Esophagus muscularis mucosa (tissue), 4 donors: ENCODE results near the gene VSIG10L. TPM values are rescaled to one million over a fixed set of nuclear protein-coding genes. Genes with fewer than 3 reads are reported as not detected.

ENCODE experiments used
- DNase-seq: peaks from one replicate; pipeline ENCODE4 v3.0.0-alpha.2; 2017; ENCODE audit errors: extremely low spot score
- H3K27ac ChIP-seq, 4 donors: fragments of 200-600 bp; sonication (generic); replicated peaks in 1 of 4; 1 replicate in 3 of 4; 2 replicates in 1 of 4; pipeline ENCODE4 v1.5.1; 2016 to 2019; ENCODE audit warnings: mild to moderate bottlenecking in 1 of 4
- H3K27me3 ChIP-seq, 4 donors: fragments of 200-600 bp; sonication (generic); one replicate each; pipeline versions ENCODE4 v1.5.1 to v1.6.0; 2016 to 2019
- H3K36me3 ChIP-seq, 4 donors: fragments of 200-600 bp; sonication (generic); one replicate each; pipeline ENCODE4 v1.5.1; 2016 to 2019
- H3K4me1 ChIP-seq, 4 donors: fragments of 200-600 bp; sonication (generic); one replicate each; pipeline ENCODE4 v1.5.1; 2016 to 2019
- H3K4me3 ChIP-seq, 4 donors: fragments of 200-600 bp; sonication (generic); 1 replicate in 2 of 4; 2 replicates in 2 of 4; pipeline ENCODE4 v1.5.1; 2016 to 2019; ENCODE audit warnings: mild to moderate bottlenecking in 4 of 4, moderate library complexity in 1 of 4
- H3K9me3 ChIP-seq, 4 donors: fragments of 200-600 bp; sonication (generic); 1 replicate in 3 of 4; 2 replicates in 1 of 4; pipeline ENCODE4 v1.5.1; 2016 to 2019
- EP300 ChIP-seq: sonication (generic); formaldehyde crosslinking; IDR thresholded peaks from one replicate; pipeline ENCODE4 v1.6.1; 2017; ENCODE audit warnings: antibody characterized with exemption
- POLR2A ChIP-seq: fragments of 450-650 bp; IDR thresholded peaks from one replicate; pipeline ENCODE4 v1.6.1; 2017; ENCODE audit warnings: antibody characterized with exemption, moderate library complexity, mild to moderate bottlenecking, low read depth
- POLR2AphosphoS5 ChIP-seq, 2 donors: sonication (generic); formaldehyde crosslinking; IDR thresholded peaks; one replicate each; pipeline ENCODE4 v1.6.1; 2017; ENCODE audit warnings: antibody characterized with exemption in 2 of 2
- WGBS: methylation state at CpG from one replicate; pipeline ENCODE4 v1.1.5; 2018; 5-methylcytosine and 5-hydroxymethylcytosine counted together
- intact Hi-C: fragments of 100-400 bp; cut with DNase I; formaldehyde crosslinking; loops from one replicate; pipeline ENCODE4 v1.15.1; 2023
- total RNA-seq, 4 donors: library from RNA; depleted of rRNA; stranded (reverse); fragments of >200 nt; gene quantifications; one replicate each; pipeline versions ENCODE4 v1.1.0 to v1.2.1, GENCODE V29; 2016
- TF ChIP-seq, protein P1 (sequence below), 3 experiments: fragments of 200-600 bp in 2 of 3; fragments of 450-650 bp in 1 of 3; sonication (generic) in 2 of 3; IDR thresholded peaks; one replicate each; pipeline ENCODE4 v1.5.1; 2017 to 2019; ENCODE audit warnings: antibody characterized with exemption in 3 of 3, mild to moderate bottlenecking in 2 of 3, moderate library complexity in 1 of 3

VSIG10L gene
- total RNA-seq, 4 donors from 2014 or later, result 1.3 to 3.4 (median 2.2) TPM

DNA sequence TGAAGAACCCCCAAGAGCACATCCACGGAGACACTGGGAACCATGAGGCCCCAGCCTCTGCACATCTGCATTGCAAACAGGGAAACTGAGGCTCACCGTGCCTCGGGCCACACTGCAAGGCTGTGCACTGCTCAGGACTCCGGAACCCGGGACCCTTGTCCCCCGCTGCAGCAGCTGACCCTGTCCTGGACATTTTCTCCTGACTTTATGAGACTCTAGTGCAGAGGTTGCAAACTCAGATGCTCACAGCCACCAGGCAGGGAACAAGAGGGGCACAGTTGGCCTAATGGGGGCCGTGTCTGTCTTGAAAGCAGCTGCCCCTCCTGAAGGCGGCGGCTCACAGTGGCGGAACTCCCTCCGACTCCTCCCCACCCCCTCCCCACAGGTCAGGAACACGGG, 47.0 kb downstream of the VSIG10L start:
- WGBS, result 61% methylated on average over 12 of the region's 12 CpGs
- Histone ChIP-seq H3K27me3 (peaks cover 0 to 79% (median 5%) of the 10 kb centered on the region in 4 donors), H3K27ac (no peak overlapping the region), H3K4me1 (no peaks in the 10 kb centered on the region), H3K9me3 (peaks cover 0 to 12% (median 2%) of the 10 kb centered on the region in 4 donors), H3K36me3 (no peaks in the 10 kb centered on the region), H3K4me3 (no peak overlapping the region)
- no peak for TF ChIP-seq EP300
- no peak for TF ChIP-seq POLR2AphosphoS5 (IDR thresholded peaks at IDR 0.05)
- TF ChIP-seq POLR2A, result no peak
- TF ChIP-seq, protein P1, sequence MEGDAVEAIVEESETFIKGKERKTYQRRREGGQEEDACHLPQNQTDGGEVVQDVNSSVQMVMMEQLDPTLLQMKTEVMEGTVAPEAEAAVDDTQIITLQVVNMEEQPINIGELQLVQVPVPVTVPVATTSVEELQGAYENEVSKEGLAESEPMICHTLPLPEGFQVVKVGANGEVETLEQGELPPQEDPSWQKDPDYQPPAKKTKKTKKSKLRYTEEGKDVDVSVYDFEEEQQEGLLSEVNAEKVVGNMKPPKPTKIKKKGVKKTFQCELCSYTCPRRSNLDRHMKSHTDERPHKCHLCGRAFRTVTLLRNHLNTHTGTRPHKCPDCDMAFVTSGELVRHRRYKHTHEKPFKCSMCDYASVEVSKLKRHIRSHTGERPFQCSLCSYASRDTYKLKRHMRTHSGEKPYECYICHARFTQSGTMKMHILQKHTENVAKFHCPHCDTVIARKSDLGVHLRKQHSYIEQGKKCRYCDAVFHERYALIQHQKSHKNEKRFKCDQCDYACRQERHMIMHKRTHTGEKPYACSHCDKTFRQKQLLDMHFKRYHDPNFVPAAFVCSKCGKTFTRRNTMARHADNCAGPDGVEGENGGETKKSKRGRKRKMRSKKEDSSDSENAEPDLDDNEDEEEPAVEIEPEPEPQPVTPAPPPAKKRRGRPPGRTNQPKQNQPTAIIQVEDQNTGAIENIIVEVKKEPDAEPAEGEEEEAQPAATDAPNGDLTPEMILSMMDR (IDR thresholded peaks at IDR 0.05), result no peak
- DNase-seq, result no peak
- intact Hi-C loops, result no loop called here

DNA sequence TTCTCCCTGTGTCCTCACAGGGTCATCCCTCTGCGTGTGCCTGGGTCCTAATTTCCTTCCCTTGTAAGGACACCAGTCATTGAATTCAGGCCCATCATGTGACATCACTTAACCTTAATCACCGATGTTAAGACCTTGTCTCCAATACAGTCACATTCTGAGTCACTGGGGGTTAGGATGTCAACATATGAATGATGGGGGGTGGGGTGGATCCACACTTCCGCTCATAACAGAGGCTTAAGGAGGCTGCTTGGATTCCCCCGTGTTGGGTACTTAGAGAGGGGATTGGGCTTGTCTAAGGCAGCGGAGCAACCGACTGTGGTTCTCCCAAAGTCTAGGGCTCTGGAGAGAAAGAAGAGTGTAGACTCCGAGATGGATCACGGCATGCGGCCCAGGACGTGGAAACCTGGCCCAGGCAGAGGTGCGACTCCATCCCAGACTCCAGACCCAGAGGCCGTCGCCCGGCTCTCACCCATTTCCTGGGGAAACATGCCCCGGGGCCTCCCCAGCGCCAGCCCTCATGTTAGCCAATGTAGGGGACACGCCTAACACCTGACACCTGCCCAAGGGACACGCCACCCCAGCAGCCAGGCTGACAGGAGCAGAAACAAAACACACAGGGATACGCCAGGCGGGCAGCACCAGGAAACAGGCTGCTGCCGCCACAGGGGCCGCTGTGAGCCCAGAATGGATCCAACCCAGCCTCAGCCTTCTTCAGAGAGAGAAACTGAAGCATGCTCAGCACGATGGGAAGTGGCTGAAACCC, 47.5 kb downstream of the VSIG10L start:
- 76% methylated on average over 23 of the region's 23 CpGs for WGBS
- intact Hi-C loops, result no loop called here
- H3K27me3 ChIP-seq, result peaks cover 0 to 74% (median 5%) of the 10 kb centered on the region in 4 donors

DNA sequence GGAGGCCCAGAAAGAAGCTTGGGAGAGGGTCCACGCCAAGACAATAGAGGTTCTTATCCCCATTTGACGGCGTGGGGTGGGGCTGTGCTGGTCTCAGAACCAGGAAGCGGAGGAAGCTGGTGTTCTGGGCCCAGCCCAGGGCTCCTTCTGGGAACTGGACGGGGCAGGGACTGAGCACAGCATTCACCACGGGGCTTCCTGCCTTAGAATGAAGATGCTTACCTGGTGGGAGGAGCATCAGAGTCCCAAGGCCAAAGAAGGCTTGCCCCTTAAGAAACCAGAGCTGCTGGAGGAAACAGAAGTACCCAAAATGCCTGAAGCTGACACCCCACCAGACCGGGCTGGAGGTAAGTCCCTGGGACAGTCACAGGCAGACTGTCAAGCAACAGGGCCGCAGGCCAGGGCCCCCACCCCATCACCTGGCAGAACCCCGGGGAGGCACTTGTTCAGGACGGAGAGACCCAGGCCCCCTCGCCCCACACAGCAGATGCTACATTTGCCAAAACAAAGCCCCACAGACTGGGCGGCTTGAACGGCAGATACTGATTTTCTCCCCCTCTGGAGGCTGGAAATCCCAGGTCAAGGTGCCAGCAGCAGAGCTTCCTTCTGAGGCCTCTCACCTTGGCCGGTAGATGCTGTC, 48.2 kb downstream of the VSIG10L start:
- TF ChIP-seq POLR2AphosphoS5 (IDR thresholded peaks at IDR 0.05) (no peak), POLR2A (no peak), EP300 (no peak)
- TF ChIP-seq, protein P1 (IDR thresholded peaks at IDR 0.05), result no peak
- Histone ChIP-seq H3K4me1 (no peaks in the 10 kb centered on the region), H3K27ac (no peak overlapping the region), H3K27me3 (peaks cover 0 to 69% (median 5%) of the 10 kb centered on the region in 4 donors), H3K9me3 (peaks cover 0 to 12% (median 5%) of the 10 kb centered on the region in 4 donors), H3K4me3 (no peak overlapping the region), H3K36me3 (no peaks in the 10 kb centered on the region)
- WGBS, result 64% methylated on average over 7 of the region's 14 CpGs
- intact Hi-C loops, result no loop called here
- no peak for DNase-seq

More for the DNA sequence above, 47.5 kb downstream of the VSIG10L start:
- Histone ChIP-seq H3K9me3 (peaks cover 0 to 12% (median 4%) of the 10 kb centered on the region in 4 donors), H3K27ac (no peak overlapping the region), H3K4me1 (no peaks in the 10 kb centered on the region), H3K36me3 (no peaks in the 10 kb centered on the region), H3K4me3 (no peak overlapping the region)
- TF ChIP-seq, protein P1 (IDR thresholded peaks at IDR 0.05), result no peak
- no peak for TF ChIP-seq POLR2A
- no peak for TF ChIP-seq POLR2AphosphoS5 (IDR thresholded peaks at IDR 0.05)
- no peak for TF ChIP-seq EP300
- no peak for DNase-seq

DNA sequence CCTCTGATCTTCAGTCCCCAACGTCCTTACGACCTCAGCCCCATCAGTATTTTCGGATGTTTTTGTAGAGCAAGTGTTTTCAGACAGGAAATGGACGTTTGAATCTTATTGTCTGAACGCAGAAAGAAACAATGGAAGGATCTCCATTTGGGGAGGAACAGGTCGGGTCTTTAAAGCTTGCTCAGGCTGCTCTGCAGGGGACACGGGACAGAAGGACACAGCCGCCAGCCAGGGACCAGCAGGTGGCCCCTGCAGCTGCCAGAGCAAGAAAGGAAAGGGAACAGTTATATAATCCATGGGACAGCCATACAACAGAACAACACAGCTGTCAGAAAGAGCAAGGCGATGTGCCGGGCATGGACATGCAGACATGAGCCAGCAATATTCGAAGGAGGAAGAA, 49.0 kb downstream of the VSIG10L start:
- intact Hi-C loops, result no loop called here
- Histone ChIP-seq H3K9me3 (peaks cover 0 to 9% (median 5%) of the 10 kb centered on the region in 4 donors), H3K4me1 (no peaks in the 10 kb centered on the region), H3K4me3 (no peak overlapping the region), H3K27ac (no peak overlapping the region), H3K27me3 (peaks cover 0 to 71% (median 5%) of the 10 kb centered on the region in 4 donors), H3K36me3 (no peaks in the 10 kb centered on the region)
- DNase-seq, result no peak
- TF ChIP-seq EP300 (no peak), POLR2A (no peak), POLR2AphosphoS5 (IDR thresholded peaks at IDR 0.05) (no peak)
- TF ChIP-seq, protein P1 (IDR thresholded peaks at IDR 0.05), result no peak
- 40% methylated on average over 11 of the region's 11 CpGs for WGBS
